ENCODE results near the gene GHRHR. TPM values are rescaled to one million over a fixed set of nuclear protein-coding genes. Genes with fewer than 3 reads are reported as not detected.

Gene GHRHR
- total and polyA plus RNA-seq, 10 of the 15 experiments (the other 5 are each of a cell fraction or from before 2014, with no cell fraction given) = not detected

DNA sequence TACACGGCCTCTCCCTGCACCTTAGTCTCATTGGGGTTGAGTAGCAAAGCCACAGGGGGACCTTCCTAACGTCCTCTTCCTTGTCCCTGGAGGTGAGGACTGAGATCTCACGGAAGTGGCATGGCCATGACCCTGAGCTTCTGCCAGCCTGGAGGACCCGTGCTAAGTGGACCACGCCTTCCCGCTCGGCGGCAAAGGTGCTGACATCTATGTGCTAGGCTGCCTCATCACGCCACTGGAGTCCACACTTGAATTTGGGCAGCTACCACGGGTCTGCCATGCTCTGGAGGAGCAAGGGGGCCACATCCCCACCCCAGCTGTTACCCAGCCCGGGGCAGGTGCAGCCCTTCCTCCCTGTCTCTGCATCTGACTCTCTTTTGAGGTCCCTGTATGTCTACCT lies 15.3 kb downstream of the GHRHR start (continued):
- TF ChIP-seq, protein P1, sequence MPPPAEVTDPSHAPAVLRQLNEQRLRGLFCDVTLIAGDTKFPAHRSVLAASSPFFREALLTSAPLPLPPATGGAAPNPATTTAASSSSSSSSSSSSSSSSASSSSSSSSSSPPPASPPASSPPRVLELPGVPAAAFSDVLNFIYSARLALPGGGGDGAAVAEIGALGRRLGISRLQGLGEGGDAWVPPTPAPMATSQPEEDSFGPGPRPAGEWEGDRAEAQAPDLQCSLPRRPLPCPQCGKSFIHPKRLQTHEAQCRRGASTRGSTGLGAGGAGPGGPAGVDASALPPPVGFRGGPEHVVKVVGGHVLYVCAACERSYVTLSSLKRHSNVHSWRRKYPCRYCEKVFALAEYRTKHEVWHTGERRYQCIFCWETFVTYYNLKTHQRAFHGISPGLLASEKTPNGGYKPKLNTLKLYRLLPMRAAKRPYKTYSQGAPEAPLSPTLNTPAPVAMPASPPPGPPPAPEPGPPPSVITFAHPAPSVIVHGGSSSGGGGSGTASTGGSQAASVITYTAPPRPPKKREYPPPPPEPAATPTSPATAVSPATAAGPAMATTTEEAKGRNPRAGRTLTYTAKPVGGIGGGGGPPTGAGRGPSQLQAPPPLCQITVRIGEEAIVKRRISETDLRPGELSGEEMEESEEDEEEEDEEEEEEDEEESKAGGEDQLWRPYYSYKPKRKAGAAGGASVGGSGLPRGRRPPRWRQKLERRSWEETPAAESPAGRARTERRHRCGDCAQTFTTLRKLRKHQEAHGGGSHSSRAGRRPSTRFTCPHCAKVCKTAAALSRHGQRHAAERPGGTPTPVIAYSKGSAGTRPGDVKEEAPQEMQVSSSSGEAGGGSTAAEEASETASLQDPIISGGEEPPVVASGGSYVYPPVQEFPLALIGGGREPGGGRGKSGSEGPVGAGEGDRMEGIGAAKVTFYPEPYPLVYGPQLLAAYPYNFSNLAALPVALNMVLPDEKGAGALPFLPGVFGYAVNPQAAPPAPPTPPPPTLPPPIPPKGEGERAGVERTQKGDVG (CRISPR knock-in tag; IDR thresholded peaks at IDR 0.05) = no peak

DNA sequence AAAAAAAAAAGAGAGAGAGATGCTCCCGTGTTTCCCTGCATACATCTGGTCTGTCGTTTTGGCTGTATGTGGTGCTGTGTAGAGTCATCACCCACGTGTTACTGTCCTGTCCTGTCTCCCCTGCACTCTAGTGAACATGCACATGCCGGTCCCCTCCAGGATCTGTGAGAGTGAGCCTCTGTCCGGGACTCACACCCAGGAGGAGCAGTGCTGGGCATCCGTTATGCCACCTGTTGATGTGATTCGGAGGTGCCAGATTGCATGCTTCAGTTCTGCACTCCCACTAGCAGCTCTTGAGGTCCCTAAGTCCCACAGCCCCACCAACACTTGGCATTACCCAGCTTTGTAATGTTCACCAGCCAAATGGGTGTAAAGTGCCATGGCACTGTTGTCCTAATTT lies 16.4 kb downstream of the GHRHR start:
- no peak overlapping the region for H2AFZ ChIP-seq (ENCODE audit: control insufficient read depth, low read depth, low read length)

More for the DNA sequence above, 16.4 kb downstream of the GHRHR start:
- no peaks in the 10 kb centered on the region for H4K20me1 ChIP-seq (ENCODE audit: control insufficient read depth, insufficient read depth)
- intact Hi-C loops (cut with micrococcal nuclease; ENCODE audit: unreplicated experiment) (no loop called here), in situ Hi-C loops (cut with MboI) (loop anchor here (5.0 to 10.0 kb wide), 2 partner anchors 142 to 755 kb away; no protein-coding TSS in a partner anchor)
- H3K4me2 ChIP-seq (ENCODE audit: control insufficient read depth, insufficient read depth) = no peak overlapping the region
- H3K79me2 ChIP-seq (ENCODE audit: control insufficient read depth, insufficient read depth, low read length) = no peaks in the 10 kb centered on the region
- no peaks in the 10 kb centered on the region; a peak in 2 of 4 replicates for H3K27me3 ChIP-seq (replicated peaks in 1 of 2; ENCODE audit: control insufficient read depth in 2 of 2, insufficient read depth in 2 of 2, low read length in 1 of 2)
- DNase-seq (ENCODE audit: low read depth, low spot score) (no peak), ATAC-seq (no peak), FAIRE-seq (no peak)
- SMC1A ChIA-PET (ENCODE audit: uncharacterized antibody, unreplicated experiment) = interaction anchor here (0.5 to 7.1 kb wide), 3 partner anchors 37 to 147 kb away, joined by 3 to 146 read pairs (median 3); no protein-coding TSS in a partner anchor
- no peaks in the 10 kb centered on the region for H3K36me3 ChIP-seq (ENCODE audit: control insufficient read depth in 2 of 2, insufficient read depth in 2 of 2, low read length in 1 of 2)
- no peak overlapping the region for H3K4me3 ChIP-seq
- no peak overlapping the region for H3K9ac ChIP-seq (ENCODE audit: control insufficient read depth, insufficient read depth, low read length)
- RAD21 ChIA-PET (ENCODE audit: unreplicated experiment) = interaction anchor here (7.1 kb wide), 1 partner anchor 142 kb away, joined by 176 read pairs; no protein-coding TSS in a partner anchor
- peaks cover under 1% of the 10 kb centered on the region for H3K4me1 ChIP-seq (ENCODE audit: control insufficient read depth, insufficient read depth, low read length)
- POLR2A ChIA-PET = no interaction called here
- 46% methylated on average over 7 of the region's 7 CpGs for WGBS (ENCODE audit: insufficient coverage, insufficient replicate concordance, low lambda C conversion rate, missing lambda C conversion rate)
- no peaks in the 10 kb centered on the region for H3K9me3 ChIP-seq (replicated peaks; ENCODE audit: control insufficient read depth, insufficient read depth, low read length)
- CTCF ChIA-PET = interaction anchor here (1.7 to 10.1 kb wide), 3 partner anchors 41 to 180 kb away, joined by 9 to 398 read pairs (median 11); no protein-coding TSS in a partner anchor
- no peak overlapping the region for H3K27ac ChIP-seq (ENCODE audit: control insufficient read depth, insufficient read depth)
- no TSS peak for BruUV-seq (replicated peaks)
- TF ChIP-seq, protein P2, sequence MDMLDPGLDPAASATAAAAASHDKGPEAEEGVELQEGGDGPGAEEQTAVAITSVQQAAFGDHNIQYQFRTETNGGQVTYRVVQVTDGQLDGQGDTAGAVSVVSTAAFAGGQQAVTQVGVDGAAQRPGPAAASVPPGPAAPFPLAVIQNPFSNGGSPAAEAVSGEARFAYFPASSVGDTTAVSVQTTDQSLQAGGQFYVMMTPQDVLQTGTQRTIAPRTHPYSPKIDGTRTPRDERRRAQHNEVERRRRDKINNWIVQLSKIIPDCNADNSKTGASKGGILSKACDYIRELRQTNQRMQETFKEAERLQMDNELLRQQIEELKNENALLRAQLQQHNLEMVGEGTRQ (IDR thresholded peaks at IDR 0.05; ENCODE audit: borderline replicate concordance, low read depth, low read length) = no peak
- TF ChIP-seq, protein P3, sequence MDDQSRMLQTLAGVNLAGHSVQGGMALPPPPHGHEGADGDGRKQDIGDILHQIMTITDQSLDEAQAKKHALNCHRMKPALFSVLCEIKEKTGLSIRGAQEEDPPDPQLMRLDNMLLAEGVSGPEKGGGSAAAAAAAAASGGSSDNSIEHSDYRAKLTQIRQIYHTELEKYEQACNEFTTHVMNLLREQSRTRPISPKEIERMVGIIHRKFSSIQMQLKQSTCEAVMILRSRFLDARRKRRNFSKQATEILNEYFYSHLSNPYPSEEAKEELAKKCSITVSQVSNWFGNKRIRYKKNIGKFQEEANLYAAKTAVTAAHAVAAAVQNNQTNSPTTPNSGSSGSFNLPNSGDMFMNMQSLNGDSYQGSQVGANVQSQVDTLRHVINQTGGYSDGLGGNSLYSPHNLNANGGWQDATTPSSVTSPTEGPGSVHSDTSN (IDR thresholded peaks at IDR 0.05; ENCODE audit: insufficient replicate concordance, low read depth, low read length) = no peak
- TF ChIP-seq SUPT20H (IDR thresholded peaks at IDR 0.05; ENCODE audit: borderline replicate concordance, control insufficient read depth, low read depth, low read length) (no peak), RAD51 (IDR thresholded peaks at IDR 0.05) (no peak), EGR1 (IDR thresholded peaks at IDR 0.05; ENCODE audit: borderline replicate concordance in 1 of 2, low read depth in 2 of 2, low read length in 2 of 2) (no peak), MYB (IDR thresholded peaks at IDR 0.05; ENCODE audit: borderline replicate concordance, low read depth, low read length) (no peak), WRNIP1 (IDR thresholded peaks at IDR 0.05; ENCODE audit: borderline replicate concordance, low read depth, low read length) (no peak), JUNB (IDR thresholded peaks at IDR 0.05) (no peak), ZBED1 (IDR thresholded peaks at IDR 0.05; ENCODE audit: borderline replicate concordance) (no peak), PML (IDR thresholded peaks at IDR 0.05; ENCODE audit: low read length) (no peak), RFX5 (IDR thresholded peaks at IDR 0.05; ENCODE audit: low read depth, low read length) (no peak)

Measured in GM12878 (cell line).